Measurements from ENCODE around the gene CT55. TPM values are rescaled to one million over a fixed set of nuclear protein-coding genes. Genes with fewer than 3 reads are reported as not detected.
A peak's percentile ranks its signal among the peaks of the same experiment; 100 is the strongest.
"Not testable (repeated sequence)": the region's sequence is repeated elsewhere in the genome, so short reads cannot be mapped to it uniquely, and the experiment has no call there.

Gene CT55
- not detected for total RNA-seq

DNA sequence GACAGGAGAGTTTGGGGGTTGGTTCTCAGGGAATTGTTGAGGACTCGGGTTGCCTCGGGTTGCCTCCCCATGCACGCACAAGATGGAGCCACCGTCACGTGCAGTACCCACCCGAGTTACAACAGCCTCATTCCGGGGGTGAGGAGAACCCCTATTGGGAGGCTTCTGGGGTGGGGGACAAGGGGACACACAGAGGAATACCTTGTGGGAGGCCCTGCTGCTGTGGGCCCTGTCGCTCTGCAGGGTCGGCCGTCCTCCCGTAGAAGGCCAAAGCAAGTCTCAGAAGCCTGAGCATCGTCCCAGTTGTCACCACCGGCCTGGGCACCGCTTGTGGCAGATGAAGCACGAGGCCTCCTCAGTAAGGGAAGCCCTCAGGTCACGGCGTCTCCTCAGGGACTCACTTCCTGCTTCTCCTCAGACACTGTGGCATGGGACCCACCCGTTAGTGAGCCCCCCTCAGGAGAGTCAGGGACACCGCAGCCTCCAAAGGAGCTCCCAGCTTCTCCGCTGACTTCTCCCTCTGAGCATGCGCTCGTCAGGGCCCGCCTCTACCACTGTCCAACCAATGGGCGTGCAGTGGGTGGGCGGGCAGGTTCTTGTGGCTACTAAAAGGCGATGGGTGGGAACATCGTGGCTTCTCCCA, at the start of gene CT55:
Gene CT55 (minus strand): TSS at position 522 of the 643 bp plus-strand sequence. CDS start 227 bp downstream, at position 295.
- no peak for TF ChIP-seq EP300 (IDR thresholded peaks at IDR 0.05)
- no peak for TF ChIP-seq POLR2A (IDR thresholded peaks at IDR 0.05)
- TF ChIP-seq, protein P1, sequence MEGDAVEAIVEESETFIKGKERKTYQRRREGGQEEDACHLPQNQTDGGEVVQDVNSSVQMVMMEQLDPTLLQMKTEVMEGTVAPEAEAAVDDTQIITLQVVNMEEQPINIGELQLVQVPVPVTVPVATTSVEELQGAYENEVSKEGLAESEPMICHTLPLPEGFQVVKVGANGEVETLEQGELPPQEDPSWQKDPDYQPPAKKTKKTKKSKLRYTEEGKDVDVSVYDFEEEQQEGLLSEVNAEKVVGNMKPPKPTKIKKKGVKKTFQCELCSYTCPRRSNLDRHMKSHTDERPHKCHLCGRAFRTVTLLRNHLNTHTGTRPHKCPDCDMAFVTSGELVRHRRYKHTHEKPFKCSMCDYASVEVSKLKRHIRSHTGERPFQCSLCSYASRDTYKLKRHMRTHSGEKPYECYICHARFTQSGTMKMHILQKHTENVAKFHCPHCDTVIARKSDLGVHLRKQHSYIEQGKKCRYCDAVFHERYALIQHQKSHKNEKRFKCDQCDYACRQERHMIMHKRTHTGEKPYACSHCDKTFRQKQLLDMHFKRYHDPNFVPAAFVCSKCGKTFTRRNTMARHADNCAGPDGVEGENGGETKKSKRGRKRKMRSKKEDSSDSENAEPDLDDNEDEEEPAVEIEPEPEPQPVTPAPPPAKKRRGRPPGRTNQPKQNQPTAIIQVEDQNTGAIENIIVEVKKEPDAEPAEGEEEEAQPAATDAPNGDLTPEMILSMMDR (IDR thresholded peaks at IDR 0.05), result no peak
- Histone ChIP-seq H3K27ac (no peak within 1 kb of the TSS), H3K9me3 (peaks cover 0 to 16% (median 0%) of the 10 kb centered on the region in 4 donors), H3K4me3 (no peak within 1 kb of the TSS), H3K36me3 (no peaks in the 10 kb centered on the region), H3K27me3 (no peaks in the 10 kb centered on the region), H3K4me1 (no peaks in the 10 kb centered on the region)
- 84 to 93% methylated on average over 10 to 21 of the region's 27 CpGs for WGBS, 2 donors
- no peak for DNase-seq (ENCODE audit: low spot score in 2 of 2)

DNA sequence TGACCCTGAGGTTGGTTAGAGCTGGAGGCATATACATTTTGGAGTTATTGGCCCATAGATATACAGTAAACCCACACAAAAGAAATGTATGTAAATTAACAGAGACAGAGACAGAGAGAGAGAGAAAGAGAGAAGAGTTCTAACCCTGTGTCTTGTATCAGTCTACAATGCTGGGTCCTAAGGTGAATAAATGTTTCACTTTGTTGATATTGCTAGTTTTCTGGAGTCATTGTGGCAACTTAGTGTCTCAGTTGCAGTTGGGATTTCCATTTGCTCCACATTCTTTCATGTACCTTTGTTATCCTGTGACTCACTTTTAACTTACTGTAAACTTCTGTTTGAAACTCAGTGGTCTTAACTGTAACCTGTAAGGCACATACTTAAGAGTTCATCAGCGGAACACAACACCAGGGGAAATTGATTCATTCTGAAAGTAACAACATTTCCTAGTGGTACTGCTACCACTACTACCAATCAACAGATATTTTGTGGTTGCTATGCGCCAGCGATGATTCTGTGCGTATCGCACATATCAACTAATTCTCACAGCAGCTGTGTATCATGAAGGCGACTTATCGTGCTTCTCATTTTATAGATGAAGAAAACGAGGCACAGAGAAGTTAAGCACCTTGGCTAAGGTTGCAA, 42.1 kb upstream of the CT55 start:
- DNase-seq (ENCODE audit: low spot score in 2 of 2), result no peak
- Histone ChIP-seq H3K9me3 (no peaks in the 10 kb centered on the region), H3K4me1 (no peaks in the 10 kb centered on the region), H3K27ac (no peak overlapping the region), H3K36me3 (no peaks in the 10 kb centered on the region), H3K27me3 (no peaks in the 10 kb centered on the region), H3K4me3 (no peak overlapping the region)
- 87 to 89% methylated on average over 8 of the region's 8 CpGs for WGBS, 2 donors
- TF ChIP-seq EP300 (IDR thresholded peaks at IDR 0.05) (no peak), POLR2A (IDR thresholded peaks at IDR 0.05) (no peak)
- TF ChIP-seq, protein P1 (IDR thresholded peaks at IDR 0.05), result no peak

GRCh38 chrX:135206427-135206826, 35.2 kb upstream of the CT55 start:
- DNase-seq (ENCODE audit: low spot score in 2 of 2), result peak in 1 of 2 donors; percentile 6
- not testable (repeated sequence) for H3K27me3 ChIP-seq, H3K4me3 ChIP-seq, H3K9me3 ChIP-seq, H3K4me1 ChIP-seq, H3K36me3 ChIP-seq, H3K27ac ChIP-seq
- WGBS, 2 donors, result 28 to 41% methylated on average over 11 of the region's 11 CpGs
- TF ChIP-seq, protein P1 (IDR thresholded peaks at IDR 0.05), result peak in 2 of 5 experiments; percentile 11 to 18

GRCh38 chrX:135200297-135200696, 29.1 kb upstream of the CT55 start:
- WGBS, 2 donors, result 64 to 73% methylated on average over 3 to 4 of the region's 4 CpGs
- H3K4me3 ChIP-seq, result no peak overlapping the region
- H3K36me3 ChIP-seq, result no peaks in the 10 kb centered on the region
- TF ChIP-seq EP300 (IDR thresholded peaks at IDR 0.05) (no peak), POLR2A (IDR thresholded peaks at IDR 0.05) (no peak)
- TF ChIP-seq, protein P1 (IDR thresholded peaks at IDR 0.05), result no peak
- no peaks in the 10 kb centered on the region for H3K4me1 ChIP-seq
- no peaks in the 10 kb centered on the region for H3K27me3 ChIP-seq
- DNase-seq (ENCODE audit: low spot score in 2 of 2), result no peak
- H3K27ac ChIP-seq, result no peak overlapping the region
- no peaks in the 10 kb centered on the region for H3K9me3 ChIP-seq

DNA sequence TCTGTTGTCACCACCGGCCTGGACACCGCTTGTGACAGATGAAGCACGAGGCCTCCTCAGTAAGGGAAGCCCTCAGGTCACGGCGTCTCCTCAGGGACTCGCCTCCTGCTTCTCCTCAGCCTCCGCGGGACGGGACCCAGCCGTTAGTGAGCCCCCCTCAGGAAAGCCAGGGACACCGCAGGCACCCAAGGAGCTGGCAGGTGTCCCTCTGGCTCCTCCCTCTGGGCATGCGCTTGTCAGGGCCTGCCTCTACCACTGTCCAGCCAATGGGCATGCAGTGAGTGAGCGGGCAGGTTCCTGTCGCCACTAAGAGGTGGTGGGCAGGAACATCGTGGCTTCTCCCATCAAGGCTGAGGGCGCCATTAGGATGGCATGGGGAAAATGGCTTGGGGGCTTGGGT, 23.5 kb upstream of the CT55 start:
- Histone ChIP-seq H3K36me3 (no peaks in the 10 kb centered on the region), H3K4me1 (no peaks in the 10 kb centered on the region), H3K9me3 (no peaks in the 10 kb centered on the region), H3K27ac (no peak overlapping the region), H3K27me3 (no peaks in the 10 kb centered on the region), H3K4me3 (no peak overlapping the region)
- TF ChIP-seq, protein P1 (IDR thresholded peaks at IDR 0.05), result no peak
- TF ChIP-seq POLR2A (IDR thresholded peaks at IDR 0.05), result no peak
- TF ChIP-seq EP300 (IDR thresholded peaks at IDR 0.05), result no peak
- no peak for DNase-seq (ENCODE audit: low spot score in 2 of 2)
- 86 to 95% methylated on average over 8 to 15 of the region's 16 CpGs for WGBS, 2 donors

All from tibial nerve (tissue), 4 donors.